Type B pancreatic cell (in vitro differentiated cells): ENCODE results near the gene SFSWAP. TPM values are rescaled to one million over a fixed set of nuclear protein-coding genes. Genes with fewer than 3 reads are reported as not detected.
"Not testable (repeated sequence)": the region's sequence is repeated elsewhere in the genome, so short reads cannot be mapped to it uniquely, and the experiment has no call there.

ENCODE experiments used
- DNase-seq: peaks from one replicate; pipeline ENCODE4 v3.0.0; 2021; ENCODE audit warnings: mixed read lengths; ENCODE audit not compliant: unreplicated experiment; ENCODE audit errors: extremely low spot score
- H3K27ac Mint-ChIP-seq: 2 replicates; pipeline ENCODE4 v1.8.0; 2021; ENCODE audit warnings: mild to moderate bottlenecking, mixed read lengths
- H3K27me3 Mint-ChIP-seq: 2 replicates; pipeline ENCODE4 v1.8.0; 2021; ENCODE audit warnings: mixed read lengths
- H3K36me3 Mint-ChIP-seq: 2 replicates; pipeline ENCODE4 v1.8.0; 2021; ENCODE audit warnings: mixed read lengths
- H3K4me1 Mint-ChIP-seq: one replicate; pipeline ENCODE4 v1.8.0; 2021; ENCODE audit warnings: mixed read lengths; ENCODE audit not compliant: unreplicated experiment
- H3K4me3 Mint-ChIP-seq: 2 replicates; pipeline ENCODE4 v1.8.0; 2021; ENCODE audit warnings: mild to moderate bottlenecking, mixed read lengths
- H3K9me3 Mint-ChIP-seq: 2 replicates; pipeline ENCODE4 v1.8.0; 2021; ENCODE audit warnings: mixed read lengths
- CTCF ChIP-seq: fragments of 200-600 bp; sonication (generic); conservative IDR thresholded peaks from 2 replicates; pipeline ENCODE4 v1.5.0; 2021; ENCODE audit warnings: antibody characterized with exemption, mild to moderate bottlenecking
- total RNA-seq: library from RNA; stranded (reverse); gene quantifications from 2 replicates; pipeline ENCODE4 v1.2.1, GENCODE V29; 2021; ENCODE audit warnings: low replicate concordance

SFSWAP gene
- total RNA-seq, 1 donor from 2014 or later = 59.3 TPM

GRCh38 chr12:131801254-131801866 lies 90.5 kb downstream of the SFSWAP start:
- Mint-ChIP-seq H3K4me3 (no peak overlapping the region), H3K27me3 (no peaks in the 10 kb centered on the region), H3K9me3 (no peaks in the 10 kb centered on the region), H3K4me1 (peaks cover under 1% of the 10 kb centered on the region), H3K36me3 (peaks cover 8% of the 10 kb centered on the region), H3K27ac (no peak overlapping the region)
- DNase-seq = no peak
- TF ChIP-seq CTCF = no peak

- DNase-seq = no peak
- Mint-ChIP-seq H3K4me3 (no peak overlapping the region), H3K4me1 (no peaks in the 10 kb centered on the region), H3K27ac (no peak overlapping the region), H3K27me3 (no peaks in the 10 kb centered on the region), H3K9me3 (no peaks in the 10 kb centered on the region), H3K36me3 (peaks cover 4% of the 10 kb centered on the region)
- TF ChIP-seq CTCF = no peak
Observed at GRCh38 chr12:131803961-131804521, 93.2 kb downstream of the SFSWAP start.

GRCh38 chr12:131805421-131805820 lies 94.5 kb downstream of the SFSWAP start:
- no peak overlapping the region for H3K27ac Mint-ChIP-seq
- no peaks in the 10 kb centered on the region for H3K27me3 Mint-ChIP-seq
- no peaks in the 10 kb centered on the region for H3K9me3 Mint-ChIP-seq
- peaks cover 4% of the 10 kb centered on the region for H3K36me3 Mint-ChIP-seq
- TF ChIP-seq CTCF = no peak
- H3K4me3 Mint-ChIP-seq = no peak overlapping the region
- no peak for DNase-seq
- no peaks in the 10 kb centered on the region for H3K4me1 Mint-ChIP-seq

- Mint-ChIP-seq H3K9me3 (no peaks in the 10 kb centered on the region), H3K36me3 (no peaks in the 10 kb centered on the region), H3K27ac (no peak overlapping the region), H3K4me3 (no peak overlapping the region), H3K4me1 (no peaks in the 10 kb centered on the region), H3K27me3 (no peaks in the 10 kb centered on the region)
- TF ChIP-seq CTCF = no peak
- no peak for DNase-seq
Observed at GRCh38 chr12:131806674-131807073, 95.8 kb downstream of the SFSWAP start.

GRCh38 chr12:131808744-131809371 lies 98.0 kb downstream of the SFSWAP start:
- H3K4me1 Mint-ChIP-seq = no peaks in the 10 kb centered on the region
- DNase-seq = no peak
- H3K4me3 Mint-ChIP-seq = no peak overlapping the region
- H3K27me3 Mint-ChIP-seq = peaks cover 3% of the 10 kb centered on the region
- peaks cover 3% of the 10 kb centered on the region for H3K36me3 Mint-ChIP-seq
- TF ChIP-seq CTCF = no peak
- peaks cover 10% of the 10 kb centered on the region for H3K9me3 Mint-ChIP-seq
- no peak overlapping the region for H3K27ac Mint-ChIP-seq

GRCh38 chr12:131809476-131810254 lies 98.8 kb downstream of the SFSWAP start:
- H3K4me1 Mint-ChIP-seq, H3K9me3 Mint-ChIP-seq, H3K27me3 Mint-ChIP-seq, H3K36me3 Mint-ChIP-seq, H3K27ac Mint-ChIP-seq, DNase-seq, H3K4me3 Mint-ChIP-seq: not testable (repeated sequence)
